PFSK-1 (cell line): ENCODE data around the gene LDLRAP1.

Experiments
- SIN3A ChIP-seq: IDR thresholded peaks from 2 replicates; pipeline ENCODE4 v1.6.1; 2012; ENCODE audit warnings: mild to moderate bottlenecking, low read length, moderate library complexity, borderline replicate concordance; ENCODE audit not compliant: insufficient read depth
- TAF1 ChIP-seq: IDR thresholded peaks from 2 replicates; pipeline ENCODE4 v1.6.1; 2012; ENCODE audit warnings: low read length, control low read depth, borderline replicate concordance; ENCODE audit not compliant: insufficient read depth
- TF ChIP-seq, protein P1 (sequence below), 2 experiments: IDR thresholded peaks; 2 replicates each; pipeline versions ENCODE4 v1.6.1 to v1.8.0; 2011 to 2012; ENCODE audit warnings: low read depth in 2 of 2, low read length in 2 of 2, control low read depth in 1 of 2, inconsistent platforms in 1 of 2, mild to moderate bottlenecking in 1 of 2, moderate library complexity in 1 of 2; ENCODE audit not compliant: insufficient read depth in 1 of 2

DNA sequence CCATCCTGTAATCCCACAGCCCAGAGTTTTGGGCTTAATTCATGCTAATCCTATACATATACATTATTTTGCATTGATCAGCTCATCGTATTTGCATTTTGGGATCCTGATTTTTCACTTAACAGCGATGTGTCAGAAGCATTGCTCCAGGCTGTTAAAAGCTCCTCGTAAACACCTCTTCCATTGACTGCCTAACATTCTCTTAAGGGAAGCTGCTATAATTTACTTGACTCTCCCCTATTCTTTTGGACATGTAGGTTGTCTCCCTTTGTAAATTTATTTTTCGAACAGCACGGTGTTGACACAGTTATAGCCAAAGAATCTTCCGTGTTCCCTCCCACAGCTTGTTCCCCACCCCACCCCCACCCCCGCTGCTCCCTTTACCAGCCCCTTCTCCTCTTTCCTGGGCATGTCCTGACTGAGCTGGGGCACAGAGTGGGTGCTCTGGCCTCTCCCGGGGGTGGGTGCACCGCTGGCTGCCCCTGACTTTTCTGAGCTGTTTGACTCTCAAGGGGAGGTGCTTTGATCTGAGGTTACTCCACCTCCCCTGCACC lies 22.8 kb downstream of the LDLRAP1 start:
- TF ChIP-seq TAF1 (no peak), SIN3A (no peak)
- TF ChIP-seq, protein P1, sequence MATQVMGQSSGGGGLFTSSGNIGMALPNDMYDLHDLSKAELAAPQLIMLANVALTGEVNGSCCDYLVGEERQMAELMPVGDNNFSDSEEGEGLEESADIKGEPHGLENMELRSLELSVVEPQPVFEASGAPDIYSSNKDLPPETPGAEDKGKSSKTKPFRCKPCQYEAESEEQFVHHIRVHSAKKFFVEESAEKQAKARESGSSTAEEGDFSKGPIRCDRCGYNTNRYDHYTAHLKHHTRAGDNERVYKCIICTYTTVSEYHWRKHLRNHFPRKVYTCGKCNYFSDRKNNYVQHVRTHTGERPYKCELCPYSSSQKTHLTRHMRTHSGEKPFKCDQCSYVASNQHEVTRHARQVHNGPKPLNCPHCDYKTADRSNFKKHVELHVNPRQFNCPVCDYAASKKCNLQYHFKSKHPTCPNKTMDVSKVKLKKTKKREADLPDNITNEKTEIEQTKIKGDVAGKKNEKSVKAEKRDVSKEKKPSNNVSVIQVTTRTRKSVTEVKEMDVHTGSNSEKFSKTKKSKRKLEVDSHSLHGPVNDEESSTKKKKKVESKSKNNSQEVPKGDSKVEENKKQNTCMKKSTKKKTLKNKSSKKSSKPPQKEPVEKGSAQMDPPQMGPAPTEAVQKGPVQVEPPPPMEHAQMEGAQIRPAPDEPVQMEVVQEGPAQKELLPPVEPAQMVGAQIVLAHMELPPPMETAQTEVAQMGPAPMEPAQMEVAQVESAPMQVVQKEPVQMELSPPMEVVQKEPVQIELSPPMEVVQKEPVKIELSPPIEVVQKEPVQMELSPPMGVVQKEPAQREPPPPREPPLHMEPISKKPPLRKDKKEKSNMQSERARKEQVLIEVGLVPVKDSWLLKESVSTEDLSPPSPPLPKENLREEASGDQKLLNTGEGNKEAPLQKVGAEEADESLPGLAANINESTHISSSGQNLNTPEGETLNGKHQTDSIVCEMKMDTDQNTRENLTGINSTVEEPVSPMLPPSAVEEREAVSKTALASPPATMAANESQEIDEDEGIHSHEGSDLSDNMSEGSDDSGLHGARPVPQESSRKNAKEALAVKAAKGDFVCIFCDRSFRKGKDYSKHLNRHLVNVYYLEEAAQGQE (IDR thresholded peaks at IDR 0.05; ENCODE audit: insufficient read depth in 1 of 2, low read depth in 2 of 2, low read length in 2 of 2): no peak
